Heart left ventricle (tissue), 13 donors: ENCODE data around the gene CEP170B.

Experiments
- CTCF ChIP-seq, 12 donors: fragments of 200-600 bp; sonication (generic) in 4 of 12; IDR thresholded peaks; one replicate each; pipeline versions ENCODE4 v1.5.0 to v1.8.0; 2018 to 2022; ENCODE audit warnings: antibody characterized with exemption in 12 of 12, mild to moderate bottlenecking in 5 of 12
- POLR2A ChIP-seq, 2 donors: fragments of 450-650 bp; IDR thresholded peaks; one replicate each; pipeline ENCODE4 v1.6.1; 2017; ENCODE audit warnings: antibody characterized with exemption in 2 of 2, mild to moderate bottlenecking in 2 of 2, moderate library complexity in 2 of 2
- donor health status: ischemic (EF 13 %, LVEDD 7.1; RV severe dilation, severe dysfunction).
- donor health status: DM: no; HTN: yes; CAD: no.
- donor health status: DM: no; HTN: no; CAD: no.
- donor health status: ischemic (EF 25% LVEDD 6.9; RV normal size, moderate dysfunction).
- donor health status: ischemic (EF 25% LVEDD 5.7; RV mildly dilated, moderate dysfunction).
- donor health status: ischemic (EF 35%, LVEDD 5.7; RV mildly dilated, moderate dysfunction).
- donor health status: nonischemic (EF 11% LVEDD 7.7; RV severe dilation, severe dysfunction).
- donor health status: DM: yes; HTN: yes; CAD: no.
- donor health status: PGD.
- donor health status: ischemic (EF 29% LVEDD 5.4; RV normal size, mild dysfunction).
- donor health status: nonischemic (EF 23%, LVEDD 6.1; RV moderate dilation, normal function).

GRCh38 chr14:104899781-104900180 is 34.7 kb downstream of the CEP170B start:
- TF ChIP-seq POLR2A (IDR thresholded peaks at IDR 0.05), result no peak
- TF ChIP-seq CTCF (IDR thresholded peaks at IDR 0.05), result no peak
